ENCODE data around the gene PITPNM3.
A peak's percentile ranks its signal among the peaks of the same experiment; 100 is the strongest.

The PITPNM3 gene

GRCh38 chr17:6523809-6524355 lies 32.5 kb downstream of the PITPNM3 start:
- TF ChIP-seq CTCF (conservative IDR thresholded peaks at IDR 0.05) = no peak
- H3K27ac ChIP-seq = no peak overlapping the region

GRCh38 chr17:6523330-6523729 lies 33.0 kb downstream of the PITPNM3 start:
- no peak overlapping the region for H3K27ac ChIP-seq
- TF ChIP-seq CTCF (conservative IDR thresholded peaks at IDR 0.05) = no peak

- H3K27ac ChIP-seq = no peak overlapping the region
- TF ChIP-seq CTCF (conservative IDR thresholded peaks at IDR 0.05) = no peak
These were observed 34.8 kb downstream of the PITPNM3 start for GRCh38 chr17:6521586-6521985.

GRCh38 chr17:6517062-6517461 lies 39.3 kb downstream of the PITPNM3 start:
- H3K27ac ChIP-seq = no peak overlapping the region
- no peak for TF ChIP-seq CTCF (conservative IDR thresholded peaks at IDR 0.05)

GRCh38 chr17:6514371-6514770 lies 42.0 kb downstream of the PITPNM3 start:
- no peak for TF ChIP-seq CTCF (conservative IDR thresholded peaks at IDR 0.05)
- no peak overlapping the region for H3K27ac ChIP-seq

- TF ChIP-seq CTCF (conservative IDR thresholded peaks at IDR 0.05) = no peak
These were observed 43.8 kb downstream of the PITPNM3 start for GRCh38 chr17:6512552-6512951.

GRCh38 chr17:6510321-6510977 lies 45.9 kb downstream of the PITPNM3 start:
- no peak for TF ChIP-seq CTCF (conservative IDR thresholded peaks at IDR 0.05)
- H3K27ac ChIP-seq = peak overlapping the region; percentile 76; the same call in 1 of the 2 replicates

More at GRCh38 chr17:6512552-6512951, 43.8 kb downstream of the PITPNM3 start:
- H3K27ac ChIP-seq = peak overlapping the region; percentile 76
